Kidney epithelial cell (primary cell): ENCODE data around the gene YWHAG. TPM values are rescaled to one million over a fixed set of nuclear protein-coding genes. Genes with fewer than 3 reads are reported as not detected.

Experiments
- DNase-seq: peaks from one replicate; pipeline ENCODE4 v3.0.0-alpha.2; 2010; ENCODE audit warnings: low read depth
- H3K27me3 ChIP-seq: 2 replicates; pipeline ENCODE4 v1.6.0; 2011; ENCODE audit warnings: low read length; ENCODE audit not compliant: control insufficient read depth, insufficient read depth
- H3K36me3 ChIP-seq: 2 replicates; pipeline ENCODE4 v1.5.1; 2011; ENCODE audit warnings: low read length; ENCODE audit not compliant: control insufficient read depth, insufficient read depth
- H3K4me3 ChIP-seq: 2 replicates; pipeline ENCODE4 v1.5.1; 2011; ENCODE audit warnings: low read depth, mild to moderate bottlenecking, control low read depth, low read length
- total RNA-seq: library from RNA; depleted of rRNA; stranded (reverse); fragments of >200 nt; gene quantifications from 2 replicates; pipeline ENCODE4 v1.2.3, GENCODE V29; 2015
- TF ChIP-seq, protein P1 (sequence below): IDR thresholded peaks from 2 replicates; pipeline ENCODE4 v1.5.1; 2011; ENCODE audit warnings: mild to moderate bottlenecking, moderate library complexity, low read length, control low read depth, inconsistent platforms; ENCODE audit not compliant: insufficient read depth, poor library complexity, severe bottlenecking

Gene YWHAG
- total RNA-seq, 1 donor from 2014 or later: 115 TPM

DNA sequence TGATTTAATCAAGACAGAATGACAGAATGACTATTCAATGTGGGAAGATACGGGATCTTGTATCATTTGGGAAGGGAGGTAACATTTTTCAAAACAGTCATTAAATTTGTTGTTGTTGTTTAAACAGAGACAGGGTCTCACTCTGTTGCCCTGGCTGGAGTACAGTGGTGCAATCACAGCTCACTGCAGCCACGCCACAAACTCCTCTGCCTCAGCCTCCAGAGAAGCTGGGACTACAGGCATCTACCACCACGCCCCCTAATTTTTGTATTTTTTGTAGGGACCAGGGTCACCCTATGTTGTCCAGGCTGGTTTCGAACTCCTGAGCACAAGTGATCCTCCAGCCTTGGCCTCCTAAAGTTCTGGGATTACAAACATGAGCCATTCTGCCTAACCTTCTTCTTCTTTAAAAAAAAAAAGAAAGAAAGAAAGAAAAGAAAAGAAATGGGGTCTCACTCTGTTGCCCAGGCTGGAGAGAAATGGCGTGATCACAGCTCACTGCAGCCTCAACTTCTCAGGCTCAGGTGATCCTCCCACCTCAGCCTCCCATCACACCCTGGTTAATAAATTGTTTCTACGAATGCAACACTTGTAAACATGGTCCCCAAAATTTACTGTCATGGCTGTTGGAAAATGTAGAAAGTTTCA, 24.3 kb downstream of the YWHAG start:
- TF ChIP-seq, protein P1, sequence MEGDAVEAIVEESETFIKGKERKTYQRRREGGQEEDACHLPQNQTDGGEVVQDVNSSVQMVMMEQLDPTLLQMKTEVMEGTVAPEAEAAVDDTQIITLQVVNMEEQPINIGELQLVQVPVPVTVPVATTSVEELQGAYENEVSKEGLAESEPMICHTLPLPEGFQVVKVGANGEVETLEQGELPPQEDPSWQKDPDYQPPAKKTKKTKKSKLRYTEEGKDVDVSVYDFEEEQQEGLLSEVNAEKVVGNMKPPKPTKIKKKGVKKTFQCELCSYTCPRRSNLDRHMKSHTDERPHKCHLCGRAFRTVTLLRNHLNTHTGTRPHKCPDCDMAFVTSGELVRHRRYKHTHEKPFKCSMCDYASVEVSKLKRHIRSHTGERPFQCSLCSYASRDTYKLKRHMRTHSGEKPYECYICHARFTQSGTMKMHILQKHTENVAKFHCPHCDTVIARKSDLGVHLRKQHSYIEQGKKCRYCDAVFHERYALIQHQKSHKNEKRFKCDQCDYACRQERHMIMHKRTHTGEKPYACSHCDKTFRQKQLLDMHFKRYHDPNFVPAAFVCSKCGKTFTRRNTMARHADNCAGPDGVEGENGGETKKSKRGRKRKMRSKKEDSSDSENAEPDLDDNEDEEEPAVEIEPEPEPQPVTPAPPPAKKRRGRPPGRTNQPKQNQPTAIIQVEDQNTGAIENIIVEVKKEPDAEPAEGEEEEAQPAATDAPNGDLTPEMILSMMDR: no peak
- Histone ChIP-seq H3K27me3 (no peaks in the 10 kb centered on the region), H3K36me3 (peaks cover 1% of the 10 kb centered on the region), H3K4me3 (no peak overlapping the region)
- no peak for DNase-seq

DNA sequence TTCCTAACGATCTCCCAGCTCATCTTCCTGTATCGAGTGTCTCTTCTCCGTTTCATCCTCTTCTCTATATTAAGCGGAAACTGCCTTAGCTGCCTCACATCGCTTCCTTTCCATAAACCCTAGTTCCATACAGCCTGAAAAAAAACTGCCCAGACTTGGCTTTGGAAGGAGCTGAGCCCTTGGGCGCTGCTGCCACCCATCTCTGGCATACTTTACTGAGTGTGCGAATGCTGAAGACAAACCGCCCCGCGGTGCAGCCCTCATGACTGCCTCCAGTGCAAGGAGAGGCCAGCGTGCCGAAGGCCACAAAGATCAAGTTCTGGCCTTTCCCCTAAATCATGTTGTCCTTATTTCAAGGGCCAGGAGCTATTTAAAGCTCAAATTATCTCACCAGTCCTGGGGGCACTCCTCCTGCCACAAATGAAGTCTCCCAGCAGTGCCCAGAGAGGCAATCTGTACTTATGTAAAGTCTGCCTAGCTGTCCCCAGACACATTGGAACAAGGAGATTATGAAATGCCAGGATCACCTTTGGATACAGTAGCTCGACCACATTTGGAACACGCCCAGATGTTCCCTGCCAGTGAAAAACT, 25.2 kb downstream of the YWHAG start:
- H3K4me3 ChIP-seq: no peak overlapping the region
- peaks cover 1% of the 10 kb centered on the region for H3K36me3 ChIP-seq
- TF ChIP-seq, protein P1: no peak
- DNase-seq: no peak
- no peaks in the 10 kb centered on the region for H3K27me3 ChIP-seq

DNA sequence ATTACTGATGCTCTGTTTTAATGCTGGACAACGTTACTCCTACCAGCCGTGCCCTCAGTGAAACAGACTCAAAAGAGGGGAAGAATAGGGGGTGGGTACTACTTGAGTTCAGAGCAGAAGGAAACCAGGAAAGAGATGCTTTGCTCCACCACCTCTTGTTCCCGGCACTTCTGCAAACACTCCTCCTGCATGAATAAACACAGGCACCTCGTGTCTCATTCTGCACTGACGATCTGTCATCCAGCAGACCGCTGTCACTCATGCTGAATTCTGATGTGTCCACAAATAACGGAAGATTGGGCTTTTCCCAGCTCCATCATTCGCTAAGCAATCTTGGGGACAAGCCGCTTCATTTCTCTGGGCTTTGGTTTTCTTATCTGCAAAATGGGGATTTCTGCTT, 26.7 kb downstream of the YWHAG start:
- H3K36me3 ChIP-seq: peaks cover 1% of the 10 kb centered on the region
- no peak for DNase-seq
- TF ChIP-seq, protein P1: no peak
- H3K4me3 ChIP-seq: no peak overlapping the region
- no peaks in the 10 kb centered on the region for H3K27me3 ChIP-seq

DNA sequence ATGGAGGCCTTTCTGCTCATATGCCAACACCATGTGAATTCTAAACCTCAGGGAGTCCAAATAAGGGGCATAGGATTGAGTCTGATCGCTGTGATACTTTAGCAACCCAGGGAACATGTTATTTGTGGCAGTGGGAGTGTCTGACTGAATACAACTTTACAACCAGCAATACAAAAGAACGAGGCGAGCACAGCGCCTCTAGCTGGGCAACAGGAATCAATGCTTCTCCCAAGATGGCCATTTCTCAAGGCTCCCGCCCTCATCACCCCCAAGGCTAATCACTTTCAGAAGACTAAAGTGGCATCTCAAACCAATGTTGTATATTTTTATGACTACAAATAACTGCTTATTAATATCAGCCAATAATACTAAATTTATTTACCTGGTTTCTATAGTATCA, 28.1 kb downstream of the YWHAG start:
- Histone ChIP-seq H3K36me3 (peaks cover 3% of the 10 kb centered on the region), H3K27me3 (no peaks in the 10 kb centered on the region), H3K4me3 (no peak overlapping the region)
- DNase-seq: no peak
- TF ChIP-seq, protein P1: no peak

DNA sequence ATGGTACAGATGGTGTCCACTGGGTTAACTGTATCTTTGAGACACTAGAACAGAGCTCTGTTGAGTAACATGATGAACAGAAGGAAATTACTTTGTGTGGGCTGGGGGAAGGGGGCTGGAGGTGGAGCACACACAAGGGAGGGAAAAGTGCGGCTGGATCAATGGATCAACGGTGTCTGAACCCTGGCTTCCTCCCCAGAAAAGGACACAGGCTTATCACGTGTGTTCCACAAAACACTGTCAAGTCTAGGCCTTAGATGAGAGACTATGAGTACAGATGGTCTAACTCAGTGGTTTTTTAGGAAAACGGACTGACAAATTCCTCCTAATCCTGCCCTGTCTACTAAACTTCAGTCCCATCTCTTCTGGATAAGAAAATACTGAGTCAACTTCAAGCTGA, 28.5 kb downstream of the YWHAG start:
- no peak for DNase-seq
- TF ChIP-seq, protein P1: no peak
- Histone ChIP-seq H3K4me3 (no peak overlapping the region), H3K27me3 (no peaks in the 10 kb centered on the region), H3K36me3 (peaks cover 3% of the 10 kb centered on the region)

DNA sequence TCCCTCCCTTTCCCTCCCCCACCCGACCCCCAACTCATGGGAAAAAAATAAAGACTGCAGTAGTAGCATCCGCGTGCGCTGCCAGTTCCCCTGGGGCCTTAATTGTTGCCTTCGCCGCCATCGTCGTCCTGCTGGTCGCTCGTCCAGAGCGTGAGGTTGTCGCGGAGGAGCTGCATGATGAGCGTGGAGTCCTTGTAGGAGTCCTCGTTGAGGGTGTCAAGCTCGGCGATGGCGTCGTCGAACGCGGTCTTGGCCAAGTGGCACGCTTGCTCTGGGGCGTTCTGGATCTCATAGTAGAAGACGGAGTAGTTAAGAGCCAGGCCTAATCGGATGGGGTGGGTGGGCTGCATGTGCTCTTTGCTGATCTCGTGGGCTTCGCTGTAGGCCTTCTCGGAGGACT, 29.3 kb downstream of the YWHAG start:
- no peaks in the 10 kb centered on the region for H3K27me3 ChIP-seq
- no peak for DNase-seq
- TF ChIP-seq, protein P1: no peak
- H3K4me3 ChIP-seq: no peak overlapping the region
- peaks cover 3% of the 10 kb centered on the region for H3K36me3 ChIP-seq
